Peyer's patch (tissue), 4 donors: ENCODE measurements around the gene NKAIN2.

Source experiments
- CTCF ChIP-seq, 6 experiments: fragments of 450-650 bp in 4 of 6; fragments of 200-600 bp in 2 of 6; sonication (generic) in 1 of 6; IDR thresholded peaks; one replicate each; pipeline ENCODE4 v1.5.1; 2017 to 2019; ENCODE audit warnings: antibody characterized with exemption in 6 of 6, mild to moderate bottlenecking in 3 of 6, moderate library complexity in 1 of 6
- POLR2A ChIP-seq, 2 donors: fragments of 450-650 bp; IDR thresholded peaks; one replicate each; pipeline ENCODE4 v1.5.1; 2017; ENCODE audit warnings: antibody characterized with exemption in 2 of 2, mild to moderate bottlenecking in 2 of 2, moderate library complexity in 2 of 2

DNA sequence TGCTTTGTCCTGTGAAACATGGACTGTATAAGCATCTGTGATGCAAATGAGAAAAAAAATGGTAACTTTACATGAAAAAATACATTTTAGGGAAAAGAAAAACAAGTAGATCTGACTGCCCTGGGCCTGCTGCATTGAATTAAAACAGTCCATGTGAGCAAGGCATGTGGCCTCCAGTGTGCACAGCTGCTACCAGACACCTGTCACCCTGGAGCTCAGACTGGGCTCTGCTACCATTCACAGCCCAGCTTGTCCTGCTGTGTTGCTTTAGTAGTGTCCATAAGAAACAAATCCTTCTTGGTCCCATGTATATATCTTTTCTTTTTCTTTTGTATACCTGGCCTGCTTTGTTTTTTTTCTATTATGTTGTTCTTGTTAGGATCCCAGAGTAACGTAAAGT is 315.9 kb downstream of the NKAIN2 start:
- TF ChIP-seq CTCF (IDR thresholded peaks at IDR 0.05) (no peak), POLR2A (IDR thresholded peaks at IDR 0.05) (no peak)
